NCI-H2196 treated with DMSO at 0.1 percent for 48 hours (cell line): Measurements from ENCODE around the gene DLGAP1.
"Not testable (repeated sequence)": the region's sequence is repeated elsewhere in the genome, so short reads cannot be mapped to it uniquely, and the experiment has no call there.

Experiments used
- DNase-seq: peaks from one replicate; lab custom pipeline; 2025; ENCODE audit not compliant: unreplicated experiment; lab: John Stamatoyannopoulos, UW

Gene DLGAP1

GRCh38 chr18:3493501-3494244, 961.4 kb downstream of the DLGAP1 start:
- no peak for DNase-seq

GRCh38 chr18:3492721-3493120, 962.4 kb downstream of the DLGAP1 start:
- no peak for DNase-seq

- DNase-seq, result no peak
Observed at GRCh38 chr18:3491981-3492555, 963.0 kb downstream of the DLGAP1 start.

GRCh38 chr18:3489462-3489861, 965.6 kb downstream of the DLGAP1 start:
- DNase-seq, result no peak

GRCh38 chr18:3486512-3486911, 968.6 kb downstream of the DLGAP1 start:
- no peak for DNase-seq

- DNase-seq, result no peak
Observed at GRCh38 chr18:3485153-3486149, 969.7 kb downstream of the DLGAP1 start.

GRCh38 chr18:3482258-3482657, 972.8 kb downstream of the DLGAP1 start:
- no peak for DNase-seq

- DNase-seq, result no peak
Observed at GRCh38 chr18:3481696-3482210, 973.4 kb downstream of the DLGAP1 start.

- DNase-seq, result no peak
Observed at GRCh38 chr18:3480827-3481573, 974.1 kb downstream of the DLGAP1 start.

- no peak for DNase-seq
Observed at GRCh38 chr18:3479978-3480509, 975.1 kb downstream of the DLGAP1 start.

GRCh38 chr18:3478262-3478978, 976.7 kb downstream of the DLGAP1 start:
- DNase-seq, result no peak

GRCh38 chr18:3472681-3473544, 982.2 kb downstream of the DLGAP1 start:
- DNase-seq, result no peak

GRCh38 chr18:3472121-3472520, 983.0 kb downstream of the DLGAP1 start:
- DNase-seq, result not testable (repeated sequence)

- no peak for DNase-seq
Observed at GRCh38 chr18:3471141-3471648, 983.9 kb downstream of the DLGAP1 start.

- peak; percentile 37 for DNase-seq
Observed at GRCh38 chr18:3468833-3469232, 986.3 kb downstream of the DLGAP1 start.

GRCh38 chr18:3468066-3468705, 986.9 kb downstream of the DLGAP1 start:
- DNase-seq, result no peak

- DNase-seq, result no peak
Observed at GRCh38 chr18:3466872-3467271, 988.2 kb downstream of the DLGAP1 start.

- no peak for DNase-seq
Observed at GRCh38 chr18:3466045-3466444, 989.1 kb downstream of the DLGAP1 start.
